Sigmoid colon (tissue), 7 donors: ENCODE data around the gene ZFR2. TPM values are rescaled to one million over a fixed set of nuclear protein-coding genes. Genes with fewer than 3 reads are reported as not detected.
"Not testable (repeated sequence)": the region's sequence is repeated elsewhere in the genome, so short reads cannot be mapped to it uniquely, and the experiment has no call there.

Experiments
- DNase-seq: peaks from one replicate; pipeline ENCODE4 v3.0.0-alpha.2; 2019
- H3K27ac ChIP-seq, 4 donors: fragments of 200-600 bp; sonication (generic); one replicate each; pipeline ENCODE4 v1.5.1; 2016 to 2019; ENCODE audit warnings: mild to moderate bottlenecking in 1 of 4
- H3K27me3 ChIP-seq, 3 donors: fragments of 200-600 bp; sonication (generic); one replicate each; pipeline ENCODE4 v1.5.1; 2019; ENCODE audit warnings: mild to moderate bottlenecking in 1 of 3
- H3K36me3 ChIP-seq, 4 donors: fragments of 200-600 bp; sonication (generic); one replicate each; pipeline ENCODE4 v1.5.1; 2016 to 2019
- H3K4me1 ChIP-seq, 4 donors: fragments of 200-600 bp; sonication (generic); one replicate each; pipeline ENCODE4 v1.5.1; 2017 to 2019
- H3K4me3 ChIP-seq, 4 donors: fragments of 200-600 bp; sonication (generic); one replicate each; pipeline ENCODE4 v1.5.1; 2017 to 2019; ENCODE audit warnings: mild to moderate bottlenecking in 2 of 4, moderate library complexity in 1 of 4
- H3K9me3 ChIP-seq, 4 donors: fragments of 200-600 bp in 3 of 4; sonication (generic) in 3 of 4; one replicate each; pipeline versions ENCODE4 v1.5.1 to v1.6.1; 2013 to 2019
- EP300 ChIP-seq, 4 donors: sonication (generic); formaldehyde crosslinking; IDR thresholded peaks; one replicate each; pipeline ENCODE4 v1.6.1; 2017; ENCODE audit warnings: antibody characterized with exemption in 4 of 4
- POLR2A ChIP-seq, 2 donors: fragments of 450-650 bp; IDR thresholded peaks; one replicate each; pipeline ENCODE4 v1.6.1; 2016; ENCODE audit warnings: antibody characterized with exemption in 2 of 2, mild to moderate bottlenecking in 2 of 2, moderate library complexity in 2 of 2
- POLR2AphosphoS5 ChIP-seq, 4 donors: sonication (generic); formaldehyde crosslinking; IDR thresholded peaks; one replicate each; pipeline ENCODE4 v1.6.1; 2017; ENCODE audit warnings: antibody characterized with exemption in 4 of 4
- WGBS, 2 donors: extraction: QIAGEN DNeasy Blood & Tissue Kit; methylation state at CpG; one replicate each; pipeline ENCODE4 v1.1.7; 2013; 5-methylcytosine and 5-hydroxymethylcytosine counted together
- intact Hi-C: fragments of 100-400 bp; cut with DNase I; formaldehyde crosslinking; loops from one replicate; pipeline ENCODE4 v1.15.1; 2023
- polyA plus RNA-seq, 3 donors: library from polyadenylated mRNA; stranded (reverse); fragments of 200-250 nt; gene quantifications; one replicate each; pipeline ENCODE4 v1.2.3, GENCODE V29; 2013
- total RNA-seq, 4 donors: library from RNA; depleted of rRNA; stranded (reverse); fragments of >200 nt; gene quantifications; one replicate each; pipeline ENCODE4 v1.1.0, GENCODE V29; 2016
- TF ChIP-seq, protein P1 (sequence below), 4 experiments: fragments of 450-650 bp in 3 of 4; fragments of 200-600 bp in 1 of 4; IDR thresholded peaks; one replicate each; pipeline ENCODE4 v1.5.1; 2016 to 2019; ENCODE audit warnings: antibody characterized with exemption in 4 of 4, mild to moderate bottlenecking in 3 of 4, moderate library complexity in 2 of 4
- donor health status: healthy with polysubstance abuse.
- donor health status: Bipolar disorder and iron deficiency.
- donor health status: healthy.

ZFR2 gene
- total and polyA plus RNA-seq, 7 donors: under 0.01 to 1.2 (median 0.47) TPM; not detected in 3

DNA sequence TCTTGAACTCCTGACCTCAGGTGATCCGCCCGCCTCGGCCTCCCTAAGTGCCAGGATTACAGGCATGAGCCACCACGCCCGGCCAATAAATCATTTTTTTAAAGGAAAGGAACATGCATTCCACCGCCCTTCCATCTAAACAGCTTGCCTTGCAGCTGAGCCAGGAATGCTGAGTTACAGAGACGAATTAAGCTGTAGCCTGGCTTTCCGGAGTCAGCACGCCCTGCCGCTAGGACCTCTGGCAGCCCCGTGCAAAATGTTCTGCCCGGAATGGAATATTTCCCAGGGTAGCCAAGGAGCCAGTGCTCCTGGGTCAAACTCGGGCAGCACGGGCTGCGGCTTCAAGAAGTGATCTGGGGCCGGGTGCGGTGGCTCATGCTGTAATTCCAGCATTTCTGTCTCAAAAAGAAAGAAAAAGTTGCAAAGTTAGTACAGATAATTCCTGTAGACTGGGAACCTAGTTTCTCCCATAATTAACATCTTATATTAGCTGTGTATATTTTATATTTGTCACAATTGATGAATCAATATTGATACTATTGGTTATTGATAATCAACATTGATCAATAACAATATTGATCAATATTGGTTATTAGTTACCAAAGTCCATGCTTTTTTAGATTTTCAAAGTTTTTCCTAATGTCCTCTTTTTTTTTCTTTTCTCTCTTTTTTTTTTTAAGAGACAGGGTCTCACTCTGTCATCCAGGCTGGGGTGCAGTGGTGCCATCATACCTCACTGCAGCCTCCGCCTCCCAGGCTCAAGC is 30.9 kb upstream of the ZFR2 start:
- H3K27ac ChIP-seq: peak overlapping the region; percentile 57 to 69 (median 67)
- peaks cover 0 to 4% (median 1%) of the 10 kb centered on the region in 4 donors for H3K9me3 ChIP-seq
- TF ChIP-seq EP300 (IDR thresholded peaks at IDR 0.05) (no peak), POLR2AphosphoS5 (IDR thresholded peaks at IDR 0.05) (peak in 3 of 4 donors; percentile 50 to 55 (median 54)), POLR2A (IDR thresholded peaks at IDR 0.05) (no peak)
- TF ChIP-seq, protein P1, sequence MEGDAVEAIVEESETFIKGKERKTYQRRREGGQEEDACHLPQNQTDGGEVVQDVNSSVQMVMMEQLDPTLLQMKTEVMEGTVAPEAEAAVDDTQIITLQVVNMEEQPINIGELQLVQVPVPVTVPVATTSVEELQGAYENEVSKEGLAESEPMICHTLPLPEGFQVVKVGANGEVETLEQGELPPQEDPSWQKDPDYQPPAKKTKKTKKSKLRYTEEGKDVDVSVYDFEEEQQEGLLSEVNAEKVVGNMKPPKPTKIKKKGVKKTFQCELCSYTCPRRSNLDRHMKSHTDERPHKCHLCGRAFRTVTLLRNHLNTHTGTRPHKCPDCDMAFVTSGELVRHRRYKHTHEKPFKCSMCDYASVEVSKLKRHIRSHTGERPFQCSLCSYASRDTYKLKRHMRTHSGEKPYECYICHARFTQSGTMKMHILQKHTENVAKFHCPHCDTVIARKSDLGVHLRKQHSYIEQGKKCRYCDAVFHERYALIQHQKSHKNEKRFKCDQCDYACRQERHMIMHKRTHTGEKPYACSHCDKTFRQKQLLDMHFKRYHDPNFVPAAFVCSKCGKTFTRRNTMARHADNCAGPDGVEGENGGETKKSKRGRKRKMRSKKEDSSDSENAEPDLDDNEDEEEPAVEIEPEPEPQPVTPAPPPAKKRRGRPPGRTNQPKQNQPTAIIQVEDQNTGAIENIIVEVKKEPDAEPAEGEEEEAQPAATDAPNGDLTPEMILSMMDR (IDR thresholded peaks at IDR 0.05): no peak
- WGBS, 2 donors: 24 to 60% methylated on average over 18 of the region's 18 CpGs
- H3K4me3 ChIP-seq: no peak overlapping the region
- peaks cover 0 to 15% (median 11%) of the 10 kb centered on the region in 4 donors for H3K4me1 ChIP-seq
- no peaks in the 10 kb centered on the region for H3K36me3 ChIP-seq
- no peaks in the 10 kb centered on the region for H3K27me3 ChIP-seq
- DNase-seq: peak; percentile 76
- intact Hi-C loops: no loop called here

DNA sequence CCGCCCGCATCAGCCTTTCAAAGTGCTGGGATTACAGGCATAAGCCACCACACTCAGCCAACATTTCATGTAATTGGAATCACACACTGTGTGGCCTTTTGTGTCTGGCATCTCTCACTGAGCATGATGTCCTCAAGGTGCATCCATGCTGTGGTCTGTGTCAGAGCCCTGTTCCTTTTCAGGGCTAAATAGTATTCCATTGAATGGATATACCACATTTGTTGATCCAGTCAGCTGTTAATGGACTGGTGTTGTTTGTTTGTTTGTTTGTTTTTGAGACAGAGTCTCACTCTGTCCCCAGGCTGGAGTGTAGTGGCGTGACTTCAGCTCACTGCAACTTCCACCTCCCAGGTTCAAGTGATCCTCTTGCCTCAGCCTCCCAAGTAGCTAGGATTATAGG is 29.6 kb upstream of the ZFR2 start:
- no peak overlapping the region for H3K4me3 ChIP-seq
- H3K27ac ChIP-seq: no peak overlapping the region
- H3K9me3 ChIP-seq: peaks cover 0 to 4% (median 1%) of the 10 kb centered on the region in 4 donors
- intact Hi-C loops: no loop called here
- no peaks in the 10 kb centered on the region for H3K27me3 ChIP-seq
- no peak for DNase-seq
- 80 to 96% methylated on average over 3 of the region's 3 CpGs for WGBS, 2 donors
- TF ChIP-seq EP300 (IDR thresholded peaks at IDR 0.05): no peak
- TF ChIP-seq, protein P1 (IDR thresholded peaks at IDR 0.05): no peak
- TF ChIP-seq POLR2A (IDR thresholded peaks at IDR 0.05): no peak
- TF ChIP-seq POLR2AphosphoS5 (IDR thresholded peaks at IDR 0.05): no peak
- H3K36me3 ChIP-seq: no peaks in the 10 kb centered on the region
- H3K4me1 ChIP-seq: peaks cover 0 to 15% (median 11%) of the 10 kb centered on the region in 4 donors

DNA sequence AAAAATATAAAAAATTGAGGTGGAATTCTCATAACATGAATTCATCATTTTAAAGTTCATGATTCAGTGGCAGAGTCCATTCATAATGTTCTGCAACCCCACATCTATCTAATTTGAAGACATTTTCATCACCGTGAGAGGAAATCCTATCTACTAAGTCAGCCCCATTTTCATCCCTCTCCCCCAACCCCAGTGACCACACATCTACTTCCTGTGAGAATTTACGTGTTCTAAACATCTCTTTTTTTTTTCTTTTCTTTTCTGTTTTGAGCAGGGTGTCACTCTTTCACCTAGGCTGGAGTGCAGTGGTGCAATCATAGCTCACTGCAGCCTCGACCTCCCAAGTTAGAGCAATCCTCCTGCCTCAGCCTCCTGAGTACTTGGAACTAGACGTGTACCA is 29.1 kb upstream of the ZFR2 start:
- no peak for DNase-seq
- intact Hi-C loops: no loop called here
- peaks cover 0 to 4% (median 1%) of the 10 kb centered on the region in 4 donors for H3K9me3 ChIP-seq
- no peak overlapping the region for H3K27ac ChIP-seq
- peaks cover 0 to 15% (median 11%) of the 10 kb centered on the region in 4 donors for H3K4me1 ChIP-seq
- no peaks in the 10 kb centered on the region for H3K27me3 ChIP-seq
- H3K4me3 ChIP-seq: no peak overlapping the region
- H3K36me3 ChIP-seq: no peaks in the 10 kb centered on the region
- TF ChIP-seq EP300 (IDR thresholded peaks at IDR 0.05) (no peak), POLR2A (IDR thresholded peaks at IDR 0.05) (no peak), POLR2AphosphoS5 (IDR thresholded peaks at IDR 0.05) (no peak)
- TF ChIP-seq, protein P1 (IDR thresholded peaks at IDR 0.05): no peak
- 63 to 71% methylated on average over 4 of the region's 4 CpGs for WGBS, 2 donors

DNA sequence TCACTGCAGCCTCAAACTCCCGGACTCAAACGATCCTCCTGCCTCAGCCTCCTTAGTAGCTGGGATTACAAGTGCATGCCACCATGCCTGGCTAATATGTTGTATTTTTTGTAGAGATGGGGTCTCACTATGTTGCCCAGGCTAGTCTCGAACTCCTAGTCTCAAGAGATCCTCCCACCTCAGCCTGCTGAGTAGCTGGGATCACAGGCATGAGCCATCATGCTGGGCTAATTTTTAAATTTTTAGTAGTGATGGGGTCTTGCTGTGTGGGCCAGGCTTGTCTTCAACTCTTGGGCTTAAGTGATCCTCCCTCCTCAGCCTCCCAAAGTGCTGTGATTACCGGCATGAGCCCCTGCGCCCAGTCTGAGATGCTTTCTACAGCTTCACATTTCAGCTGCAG is 26.9 kb upstream of the ZFR2 start:
- Histone ChIP-seq H3K36me3 (no peaks in the 10 kb centered on the region), H3K4me3 (no peak overlapping the region), H3K27ac (no peak overlapping the region), H3K9me3 (peaks cover 0 to 4% (median 1%) of the 10 kb centered on the region in 4 donors), H3K27me3 (no peaks in the 10 kb centered on the region), H3K4me1 (peaks cover 0 to 15% (median 11%) of the 10 kb centered on the region in 4 donors)
- intact Hi-C loops: no loop called here
- TF ChIP-seq POLR2AphosphoS5 (IDR thresholded peaks at IDR 0.05) (no peak), POLR2A (IDR thresholded peaks at IDR 0.05) (no peak), EP300 (IDR thresholded peaks at IDR 0.05) (no peak)
- TF ChIP-seq, protein P1 (IDR thresholded peaks at IDR 0.05): no peak
- WGBS, 2 donors: 83 to 89% methylated on average over 5 of the region's 5 CpGs
- no peak for DNase-seq

- 66 to 81% methylated on average over 5 of the region's 5 CpGs for WGBS, 2 donors
- not testable (repeated sequence) for H3K27me3 ChIP-seq
Measured at GRCh38 chr19:3894959-3895358, 26.1 kb upstream of the ZFR2 start.

More at GRCh38 chr19:3894959-3895358, 26.1 kb upstream of the ZFR2 start:
- H3K4me3 ChIP-seq, H3K27ac ChIP-seq, H3K9me3 ChIP-seq, intact Hi-C loops, H3K4me1 ChIP-seq, DNase-seq, H3K36me3 ChIP-seq: not testable (repeated sequence)
